Endothelial cell of umbilical vein (primary cell): ENCODE measurements around the gene RBX1. TPM values are rescaled to one million over a fixed set of nuclear protein-coding genes. Genes with fewer than 3 reads are reported as not detected.

ENCODE experiments used
- BruUV-seq: library from RNA; stranded (reverse); fragments of 400-500 nt; replicated peaks from 2 replicates; lab custom pipeline; 2021; lab: Mats Ljungman, UMichigan
- CTCF ChIA-PET: fragments of 300-600, 350-600 bp; sonication (Branson Sonifier 250); formaldehyde crosslinking; loops from one replicate; lab custom pipeline; 2021; ENCODE audit warnings: antibody characterized with exemption, inconsistent platforms; lab: Charles Lee
- POLR2A ChIA-PET: fragments of 300-600, 350-600 bp; sonication (Branson Sonifier 250); formaldehyde crosslinking; loops from one replicate; lab custom pipeline; 2021; ENCODE audit warnings: antibody characterized with exemption, inconsistent platforms; lab: Charles Lee
- DNase-seq: peaks from one replicate; pipeline ENCODE4 v3.0.0-alpha.2; 2011; ENCODE audit warnings: low read depth, low spot score
- FAIRE-seq: peaks from 2 replicates; lab custom pipeline; 2011; peaks lifted over from hg19 to GRCh38; lab: Jason Lieb, UNC
- H2AFZ ChIP-seq: 2 replicates; pipeline ENCODE4 v1.6.0; 2012; ENCODE audit warnings: low read depth, low read length, control low read depth, inconsistent platforms
- H3K27ac ChIP-seq: 2 replicates; pipeline ENCODE4 v1.5.1; 2011; ENCODE audit warnings: low read depth, mild to moderate bottlenecking, control low read depth, low read length, moderate library complexity; ENCODE audit not compliant: insufficient read depth
- H3K27me3 ChIP-seq, 2 experiments: 2 replicates each; pipeline versions ENCODE4 v1.6.0 to v1.6.1; 2011; ENCODE audit warnings: low read length in 2 of 2, mixed read lengths in 1 of 2; ENCODE audit not compliant: control insufficient read depth in 2 of 2, insufficient read depth in 2 of 2
- H3K36me3 ChIP-seq, 2 experiments: 2 replicates in 1 of 2; 3 replicates in 1 of 2; pipeline ENCODE4 v1.5.1; 2011; ENCODE audit warnings: low read length in 2 of 2, mild to moderate bottlenecking in 1 of 2, moderate library complexity in 1 of 2; ENCODE audit not compliant: control insufficient read depth in 2 of 2, insufficient read depth in 2 of 2; ENCODE audit errors: extremely low read depth in 1 of 2
- H3K4me1 ChIP-seq: 3 replicates; pipeline ENCODE4 v1.5.1; 2011; ENCODE audit warnings: mild to moderate bottlenecking, low read length; ENCODE audit not compliant: control insufficient read depth, insufficient read depth; ENCODE audit errors: extremely low read depth
- H3K4me2 ChIP-seq: 2 replicates; pipeline ENCODE4 v1.6.1; 2011; ENCODE audit warnings: low read length, control low read depth, mixed read lengths; ENCODE audit not compliant: insufficient read depth
- H3K4me3 ChIP-seq, 3 experiments: fragments of 200-600 bp in 1 of 3; sonication (generic), shearing (Covaris generic) in 1 of 3; replicated peaks in 1 of 3; 2 replicates each; pipeline ENCODE4 v1.5.1; 2011 to 2016; ENCODE audit warnings: control low read depth in 3 of 3, low read length in 3 of 3, mild to moderate bottlenecking in 2 of 3, inconsistent platforms in 1 of 3, low read depth in 1 of 3, moderate library complexity in 1 of 3; ENCODE audit not compliant: insufficient read depth in 1 of 3
- H3K79me2 ChIP-seq: 2 replicates; pipeline ENCODE4 v1.6.0; 2012; ENCODE audit warnings: low read length, inconsistent platforms; ENCODE audit not compliant: control insufficient read depth, insufficient read depth
- H3K9ac ChIP-seq: replicated peaks from 2 replicates; pipeline ENCODE3; 2011; ENCODE audit warnings: low read length, control low read depth; ENCODE audit not compliant: insufficient read depth; ENCODE audit errors: extremely low read depth
- H3K9me1 ChIP-seq: replicated peaks from 3 replicates; pipeline ENCODE4 v1.6.0; 2011; ENCODE audit warnings: mild to moderate bottlenecking, low read length; ENCODE audit not compliant: control insufficient read depth, insufficient read depth; ENCODE audit errors: extremely low read depth
- H3K9me3 ChIP-seq: replicated peaks from 2 replicates; pipeline ENCODE4 v1.5.1; 2012; ENCODE audit warnings: low read length, inconsistent platforms; ENCODE audit not compliant: control insufficient read depth, insufficient read depth
- H4K20me1 ChIP-seq: replicated peaks from 2 replicates; pipeline ENCODE3; 2011; ENCODE audit warnings: mild to moderate bottlenecking, low read length; ENCODE audit not compliant: control insufficient read depth, insufficient read depth; ENCODE audit errors: extremely low read depth
- EZH2 ChIP-seq: IDR thresholded peaks from 2 replicates; pipeline ENCODE4 v1.6.1; 2012; ENCODE audit warnings: borderline replicate concordance, low read depth, mild to moderate bottlenecking, moderate library complexity, low read length, inconsistent platforms; ENCODE audit not compliant: severe bottlenecking
- FOS ChIP-seq: IDR thresholded peaks from 2 replicates; pipeline ENCODE4 v1.6.1; 2011; ENCODE audit warnings: mild to moderate bottlenecking, low read length, moderate library complexity, borderline replicate concordance; ENCODE audit not compliant: insufficient read depth
- GATA2 ChIP-seq: IDR thresholded peaks from 2 replicates; pipeline ENCODE4 v1.7.0; 2011; ENCODE audit warnings: low read depth, mild to moderate bottlenecking, moderate library complexity, mixed read lengths, low read length; ENCODE audit not compliant: insufficient read length, insufficient read depth
- JUN ChIP-seq: IDR thresholded peaks from 2 replicates; pipeline ENCODE4 v1.6.1; 2011; ENCODE audit warnings: borderline replicate concordance, low read depth; ENCODE audit not compliant: insufficient read length, insufficient read depth
- MYC ChIP-seq: IDR thresholded peaks from one replicate; pipeline ENCODE4 v1.6.1; 2011; ENCODE audit warnings: mild to moderate bottlenecking, low read depth, low read length
- POLR2A ChIP-seq: IDR thresholded peaks from 2 replicates; pipeline ENCODE4 v1.6.1; 2012; ENCODE audit warnings: low read depth, mild to moderate bottlenecking, control low read depth, low read length
- POLR2AphosphoS5 ChIP-seq: IDR thresholded peaks from 2 replicates; pipeline ENCODE4 v1.6.1; 2012; ENCODE audit warnings: low read depth, mild to moderate bottlenecking, control low read depth, low read length, moderate library complexity; ENCODE audit not compliant: insufficient read depth
- dilution Hi-C: fragments of 300-500 bp; cut with MboI; formaldehyde crosslinking; loops from one replicate; pipeline ENCODE4 v1.15.0; 2019; ENCODE audit warnings: low sequenced_read_pairs; ENCODE audit not compliant: extremely low pct_ligation_motif_present
- intact Hi-C: fragments of 100-400 bp; cut with micrococcal nuclease; formaldehyde crosslinking; loops from one replicate; pipeline ENCODE4 v1.10.0; 2022
- polyA plus RNA-seq, 4 experiments: library from polyadenylated mRNA; depleted of rRNA in 3 of 4; stranded (reverse) in 3 of 4; unstranded in 1 of 4; fragments of >200 nt; gene quantifications; 2 replicates each; pipeline versions ENCODE4 v1.2.1 to v1.2.3, GENCODE V29; 2011 to 2012; ENCODE audit warnings: missing spikeins in 1 of 4
- total RNA-seq: library from RNA; stranded (reverse); gene quantifications from 2 replicates; pipeline ENCODE4 v1.2.3, GENCODE V29; 2021
- TF ChIP-seq, protein P1 (sequence below): IDR thresholded peaks from 2 replicates; pipeline ENCODE4 v1.6.1; 2011; ENCODE audit not compliant: insufficient read depth, insufficient read length
- TF ChIP-seq, protein P2 (sequence below), 2 donors: IDR thresholded peaks; 1 replicate in 1 of 2; 2 replicates in 1 of 2; pipeline ENCODE4 v1.5.1; 2011; ENCODE audit warnings: low read length in 2 of 2, mild to moderate bottlenecking in 2 of 2, moderate library complexity in 2 of 2, control low read depth in 1 of 2, inconsistent platforms in 1 of 2, low read depth in 1 of 2; ENCODE audit not compliant: insufficient read depth in 1 of 2; ENCODE audit errors: extremely low read depth in 1 of 2

RBX1 gene
- total and polyA plus RNA-seq, 2 donors (not counting 3 experiments of a cell fraction or from before 2014, with no cell fraction given): 74.7 to 102 TPM

DNA sequence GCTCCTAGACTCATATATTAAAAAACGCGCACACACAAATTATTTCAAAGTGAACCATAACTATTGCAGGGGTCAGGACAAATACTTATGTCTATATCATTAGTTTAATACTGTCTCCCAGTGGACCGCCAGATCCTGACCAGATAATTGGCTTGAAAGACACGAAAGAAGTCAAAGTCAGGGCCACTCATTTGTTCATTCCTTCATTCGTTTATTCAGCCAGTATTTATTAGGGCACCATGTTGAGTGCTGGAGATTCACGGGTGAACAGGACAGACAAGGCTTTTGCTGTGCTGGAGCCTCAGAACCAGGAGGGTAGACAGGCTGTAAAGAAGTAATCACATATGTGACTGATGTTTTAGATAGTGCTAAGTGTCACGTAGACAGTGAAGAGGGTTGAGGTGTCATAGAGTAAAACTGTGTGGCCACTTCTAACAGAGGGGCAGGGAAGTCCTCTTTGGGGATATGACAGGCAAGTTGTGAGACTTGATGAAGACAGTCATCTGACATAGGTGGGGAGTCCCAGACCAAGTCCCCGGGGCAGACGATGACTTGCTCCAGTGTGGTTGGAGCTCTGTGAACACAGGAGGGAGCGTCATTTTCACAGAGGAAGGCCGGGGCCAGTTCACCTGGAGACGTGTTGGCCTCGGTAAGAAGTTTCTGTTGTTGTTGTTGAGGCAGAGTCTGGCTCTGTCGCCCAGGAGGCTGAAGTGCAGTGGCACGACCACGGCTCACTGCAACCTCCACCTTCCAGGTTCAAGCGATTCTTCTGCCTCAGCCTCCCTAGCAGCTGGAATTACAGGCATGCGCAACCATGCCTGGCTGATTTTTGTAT is 25.9 kb downstream of the RBX1 start:
- no peaks in the 10 kb centered on the region for H3K4me1 ChIP-seq
- H3K79me2 ChIP-seq: no peaks in the 10 kb centered on the region
- ChIA-PET CTCF (interaction anchor here (1.5 kb wide), 1 partner anchor 10 kb away, joined by 4 read pairs; no protein-coding TSS in a partner anchor), POLR2A (no interaction called here)
- no TSS peak for BruUV-seq
- DNase-seq (no peak), FAIRE-seq (no peak)
- H3K27ac ChIP-seq: no peak overlapping the region
- no peak overlapping the region for H3K9ac ChIP-seq
- intact Hi-C loops (no loop called here), dilution Hi-C loops (no loop called here)
- H2AFZ ChIP-seq: no peak overlapping the region
- TF ChIP-seq, protein P1, sequence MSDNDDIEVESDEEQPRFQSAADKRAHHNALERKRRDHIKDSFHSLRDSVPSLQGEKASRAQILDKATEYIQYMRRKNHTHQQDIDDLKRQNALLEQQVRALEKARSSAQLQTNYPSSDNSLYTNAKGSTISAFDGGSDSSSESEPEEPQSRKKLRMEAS: no peak
- TF ChIP-seq MYC (no peak), FOS (no peak), POLR2AphosphoS5 (no peak), EZH2 (no peak), JUN (no peak), POLR2A (no peak), GATA2 (no peak)
- TF ChIP-seq, protein P2, sequence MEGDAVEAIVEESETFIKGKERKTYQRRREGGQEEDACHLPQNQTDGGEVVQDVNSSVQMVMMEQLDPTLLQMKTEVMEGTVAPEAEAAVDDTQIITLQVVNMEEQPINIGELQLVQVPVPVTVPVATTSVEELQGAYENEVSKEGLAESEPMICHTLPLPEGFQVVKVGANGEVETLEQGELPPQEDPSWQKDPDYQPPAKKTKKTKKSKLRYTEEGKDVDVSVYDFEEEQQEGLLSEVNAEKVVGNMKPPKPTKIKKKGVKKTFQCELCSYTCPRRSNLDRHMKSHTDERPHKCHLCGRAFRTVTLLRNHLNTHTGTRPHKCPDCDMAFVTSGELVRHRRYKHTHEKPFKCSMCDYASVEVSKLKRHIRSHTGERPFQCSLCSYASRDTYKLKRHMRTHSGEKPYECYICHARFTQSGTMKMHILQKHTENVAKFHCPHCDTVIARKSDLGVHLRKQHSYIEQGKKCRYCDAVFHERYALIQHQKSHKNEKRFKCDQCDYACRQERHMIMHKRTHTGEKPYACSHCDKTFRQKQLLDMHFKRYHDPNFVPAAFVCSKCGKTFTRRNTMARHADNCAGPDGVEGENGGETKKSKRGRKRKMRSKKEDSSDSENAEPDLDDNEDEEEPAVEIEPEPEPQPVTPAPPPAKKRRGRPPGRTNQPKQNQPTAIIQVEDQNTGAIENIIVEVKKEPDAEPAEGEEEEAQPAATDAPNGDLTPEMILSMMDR (IDR thresholded peaks at IDR 0.05; ENCODE audit: extremely low read depth in 1 of 2, insufficient read depth in 1 of 2, low read depth in 1 of 2, low read length in 2 of 2): no peak
- H3K4me2 ChIP-seq: no peak overlapping the region
- no peak overlapping the region for H3K4me3 ChIP-seq
- H3K9me1 ChIP-seq: no peaks in the 10 kb centered on the region
- H4K20me1 ChIP-seq: no peaks in the 10 kb centered on the region
- no peaks in the 10 kb centered on the region for H3K27me3 ChIP-seq
- no peaks in the 10 kb centered on the region for H3K9me3 ChIP-seq
- H3K36me3 ChIP-seq: peaks cover 3 to 6% of the 10 kb centered on the region in 2 experiments
